IgD-negative memory B cell (primary cell): ENCODE results near the gene ETV3L. TPM values are rescaled to one million over a fixed set of nuclear protein-coding genes. Genes with fewer than 3 reads are reported as not detected.
A peak's percentile ranks its signal among the peaks of the same experiment; 100 is the strongest.
"Not testable (repeated sequence)": the region's sequence is repeated elsewhere in the genome, so short reads cannot be mapped to it uniquely, and the experiment has no call there.

Experiments
- H3K27ac Mint-ChIP-seq, 3 donors: one replicate each; pipeline ENCODE4 v1.8.0; 2020 to 2022; ENCODE audit warnings: mild to moderate bottlenecking in 3 of 3, mixed read lengths in 3 of 3, moderate library complexity in 1 of 3
- H3K27me3 Mint-ChIP-seq: one replicate; pipeline ENCODE4 v1.8.0; 2021; ENCODE audit warnings: mixed read lengths
- H3K36me3 Mint-ChIP-seq: one replicate; pipeline ENCODE4 v1.8.0; 2020; ENCODE audit warnings: mild to moderate bottlenecking, mixed read lengths
- H3K4me1 Mint-ChIP-seq, 3 donors: one replicate each; pipeline ENCODE4 v1.8.0; 2020 to 2022; ENCODE audit warnings: mixed read lengths in 3 of 3, mild to moderate bottlenecking in 1 of 3
- H3K4me3 Mint-ChIP-seq, 4 donors: one replicate each; pipeline ENCODE4 v1.8.0; 2020 to 2022; ENCODE audit warnings: mild to moderate bottlenecking in 4 of 4, mixed read lengths in 4 of 4, moderate library complexity in 3 of 4
- H3K9me3 Mint-ChIP-seq, 3 donors: one replicate each; pipeline ENCODE4 v1.8.0; 2020 to 2021; ENCODE audit warnings: mixed read lengths in 3 of 3, mild to moderate bottlenecking in 1 of 3
- polyA plus RNA-seq: library from polyadenylated mRNA; unstranded; fragments of 300-500 nt; fragmentation: Illumina TruSeq; gene quantifications from one replicate; pipeline ENCODE4 v1.2.3, GENCODE V29; 2021

ETV3L gene
- polyA plus RNA-seq, 1 donor from 2014 or later = not detected

DNA sequence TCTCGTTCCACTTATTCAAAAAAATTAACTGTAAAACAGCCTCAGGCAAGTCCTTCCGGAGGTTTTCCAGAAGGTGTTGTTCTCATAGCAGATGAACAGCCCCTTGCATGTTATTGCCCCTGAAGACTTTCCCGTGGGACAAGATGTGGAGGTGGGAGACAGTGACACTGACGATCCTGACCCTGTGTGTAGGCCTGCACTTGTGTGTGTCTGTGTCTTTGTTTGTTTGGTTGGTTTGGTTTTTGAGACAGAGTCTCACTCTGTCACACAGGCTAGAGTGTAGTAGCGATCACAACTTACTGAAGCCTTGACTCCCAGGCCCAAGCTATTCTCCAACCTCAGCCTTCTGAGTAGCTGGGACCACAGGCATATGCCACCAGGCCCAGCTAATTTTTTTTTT lies 12.6 kb downstream of the ETV3L start:
- no peak overlapping the region for H3K27ac Mint-ChIP-seq
- H3K36me3 Mint-ChIP-seq = no peaks in the 10 kb centered on the region
- no peaks in the 10 kb centered on the region for H3K9me3 Mint-ChIP-seq
- H3K4me1 Mint-ChIP-seq = peaks cover 0 to 2% (median 0%) of the 10 kb centered on the region in 3 donors
- H3K27me3 Mint-ChIP-seq = no peaks in the 10 kb centered on the region
- no peak overlapping the region for H3K4me3 Mint-ChIP-seq

DNA sequence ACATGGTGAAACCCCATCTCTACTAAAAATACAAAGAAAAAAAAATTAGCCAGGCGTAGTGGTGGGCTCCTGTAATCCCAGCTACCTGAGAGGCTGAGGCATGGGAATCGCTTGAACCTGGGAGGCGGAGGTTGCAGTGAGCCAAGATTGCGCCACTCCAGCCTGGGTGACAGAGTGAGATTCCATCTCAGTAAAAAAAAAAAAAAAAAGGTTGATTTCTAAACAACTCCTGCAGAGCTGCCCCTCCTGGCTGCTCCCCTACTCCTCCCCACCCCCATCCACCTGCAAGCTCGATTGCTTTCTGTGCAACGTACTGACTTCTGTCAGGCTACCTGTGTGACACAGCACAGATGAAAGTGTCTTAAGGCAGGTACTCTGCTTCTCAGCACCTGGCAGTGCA lies 13.3 kb downstream of the ETV3L start:
- Mint-ChIP-seq H3K27me3 (no peaks in the 10 kb centered on the region), H3K27ac (no peak overlapping the region), H3K4me3 (no peak overlapping the region), H3K9me3 (no peaks in the 10 kb centered on the region), H3K36me3 (no peaks in the 10 kb centered on the region), H3K4me1 (peaks cover 0 to 2% (median 0%) of the 10 kb centered on the region in 3 donors)

DNA sequence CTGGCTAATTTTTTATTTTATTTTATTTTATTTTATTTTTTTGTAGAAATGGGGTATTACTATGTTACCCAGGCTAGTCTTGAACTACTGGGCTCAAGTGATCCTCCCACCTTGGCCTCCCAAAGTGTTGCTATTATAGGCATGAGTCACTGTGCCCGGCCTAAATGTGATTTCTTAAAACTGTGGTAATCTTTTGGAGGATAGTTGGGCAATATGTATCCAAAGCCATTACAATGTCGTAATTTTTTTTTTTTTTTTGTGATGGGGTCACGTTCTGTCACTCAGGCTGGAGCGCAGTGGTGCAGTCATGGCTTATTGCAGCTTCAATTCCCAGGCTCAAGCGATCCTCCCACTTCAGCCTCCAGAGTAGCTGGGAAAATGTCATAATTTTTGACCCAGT lies 14.2 kb downstream of the ETV3L start:
- Mint-ChIP-seq H3K36me3 (no peaks in the 10 kb centered on the region), H3K27me3 (no peaks in the 10 kb centered on the region), H3K4me3 (no peak overlapping the region), H3K9me3 (no peaks in the 10 kb centered on the region), H3K27ac (no peak overlapping the region), H3K4me1 (peaks cover 0 to 2% (median 0%) of the 10 kb centered on the region in 3 donors)

DNA sequence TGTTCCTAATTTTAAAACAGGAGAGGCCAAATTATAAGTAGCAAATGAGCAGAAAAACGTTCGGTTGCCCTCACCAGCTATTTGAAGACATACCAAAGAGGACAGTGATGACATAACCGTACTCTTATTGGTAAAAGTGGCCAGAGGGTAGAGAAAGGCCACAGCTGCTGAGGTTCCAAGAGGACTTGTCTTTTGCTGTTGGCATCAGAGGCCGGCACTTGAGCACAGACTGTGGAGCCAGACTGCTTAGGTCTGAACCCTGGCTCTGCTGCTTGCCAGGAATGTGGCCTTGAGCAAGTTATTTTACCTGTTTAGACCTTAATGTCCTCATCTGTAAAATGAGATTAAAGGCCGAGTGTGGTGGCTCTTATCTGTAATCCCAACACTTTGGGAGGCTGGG lies 14.9 kb downstream of the ETV3L start:
- Mint-ChIP-seq H3K4me1 (peaks cover 0 to 2% (median 0%) of the 10 kb centered on the region in 3 donors), H3K4me3 (no peak overlapping the region), H3K27me3 (peaks cover 1% of the 10 kb centered on the region), H3K9me3 (no peaks in the 10 kb centered on the region), H3K27ac (no peak overlapping the region), H3K36me3 (no peaks in the 10 kb centered on the region)

DNA sequence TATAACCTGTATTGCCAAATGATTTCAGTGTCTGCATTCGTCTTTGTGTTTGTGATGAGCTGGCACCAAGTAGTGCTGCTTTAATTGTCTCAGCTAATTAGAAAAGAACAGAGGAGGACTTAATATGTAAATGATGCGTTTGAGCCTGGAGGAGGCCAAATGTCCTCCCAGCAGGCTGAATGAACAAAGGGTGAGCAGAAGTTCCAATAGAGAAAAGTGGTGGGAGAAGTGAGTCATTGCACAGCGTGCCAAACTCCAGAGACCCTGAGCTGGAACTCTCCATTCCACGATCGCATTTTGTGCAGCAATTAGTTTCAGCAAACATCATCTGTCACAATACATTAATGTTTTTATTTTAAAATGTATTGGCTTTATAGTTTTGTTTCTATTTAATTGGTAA lies 17.9 kb downstream of the ETV3L start:
- H3K27ac Mint-ChIP-seq = no peak overlapping the region
- H3K4me1 Mint-ChIP-seq = peaks cover 0 to 2% (median 0%) of the 10 kb centered on the region in 3 donors
- H3K9me3 Mint-ChIP-seq = no peaks in the 10 kb centered on the region
- H3K27me3 Mint-ChIP-seq = peaks cover 1% of the 10 kb centered on the region
- no peak overlapping the region for H3K4me3 Mint-ChIP-seq
- no peaks in the 10 kb centered on the region for H3K36me3 Mint-ChIP-seq

DNA sequence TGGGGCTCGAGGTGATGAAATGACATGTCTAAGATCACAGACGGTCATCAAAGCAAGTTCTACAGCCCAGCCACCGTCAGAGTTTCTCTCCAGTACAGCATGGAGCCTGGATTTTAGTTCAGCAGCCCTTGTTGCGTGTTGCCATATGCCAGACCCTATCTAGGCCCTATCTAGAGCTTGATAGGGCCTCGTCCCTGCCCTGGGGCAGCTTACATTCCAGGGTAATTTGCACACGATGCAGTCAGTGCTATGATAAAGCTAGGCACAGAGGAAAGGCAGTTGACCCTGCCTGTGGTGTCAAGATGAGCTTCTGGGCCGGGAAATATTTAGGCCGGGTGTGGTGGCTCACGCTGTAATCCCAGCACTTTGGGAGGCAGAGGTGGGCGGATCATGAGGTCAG lies 18.9 kb downstream of the ETV3L start:
- Mint-ChIP-seq H3K4me1 (peaks cover 0 to 2% (median 0%) of the 10 kb centered on the region in 3 donors), H3K27me3 (peaks cover 7% of the 10 kb centered on the region), H3K36me3 (no peaks in the 10 kb centered on the region), H3K27ac (no peak overlapping the region), H3K9me3 (no peaks in the 10 kb centered on the region), H3K4me3 (no peak overlapping the region)

DNA sequence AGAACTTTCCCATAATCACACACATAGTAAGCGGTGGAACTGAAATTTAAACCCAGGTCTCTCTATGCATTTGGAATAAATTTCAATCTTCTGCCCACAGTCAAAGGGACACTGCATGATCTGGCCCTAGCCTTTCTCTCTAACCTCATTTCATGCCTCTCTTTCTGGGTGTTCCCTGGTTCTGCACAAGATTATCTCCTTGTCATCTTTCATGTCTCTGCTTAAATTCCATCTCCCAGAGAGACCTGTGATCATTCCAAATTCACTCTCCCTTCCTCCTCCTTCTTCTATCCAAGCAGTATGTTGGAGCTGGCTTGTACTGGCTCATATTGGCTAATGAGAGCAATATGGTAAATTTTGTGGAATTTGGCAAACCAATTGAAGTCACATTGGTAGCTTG lies 22.2 kb downstream of the ETV3L start:
- no peak overlapping the region for H3K27ac Mint-ChIP-seq
- peaks cover 20% of the 10 kb centered on the region for H3K27me3 Mint-ChIP-seq
- H3K9me3 Mint-ChIP-seq = no peaks in the 10 kb centered on the region
- no peak overlapping the region for H3K4me3 Mint-ChIP-seq
- no peaks in the 10 kb centered on the region for H3K36me3 Mint-ChIP-seq
- H3K4me1 Mint-ChIP-seq = peaks cover 0 to 2% (median 0%) of the 10 kb centered on the region in 3 donors

DNA sequence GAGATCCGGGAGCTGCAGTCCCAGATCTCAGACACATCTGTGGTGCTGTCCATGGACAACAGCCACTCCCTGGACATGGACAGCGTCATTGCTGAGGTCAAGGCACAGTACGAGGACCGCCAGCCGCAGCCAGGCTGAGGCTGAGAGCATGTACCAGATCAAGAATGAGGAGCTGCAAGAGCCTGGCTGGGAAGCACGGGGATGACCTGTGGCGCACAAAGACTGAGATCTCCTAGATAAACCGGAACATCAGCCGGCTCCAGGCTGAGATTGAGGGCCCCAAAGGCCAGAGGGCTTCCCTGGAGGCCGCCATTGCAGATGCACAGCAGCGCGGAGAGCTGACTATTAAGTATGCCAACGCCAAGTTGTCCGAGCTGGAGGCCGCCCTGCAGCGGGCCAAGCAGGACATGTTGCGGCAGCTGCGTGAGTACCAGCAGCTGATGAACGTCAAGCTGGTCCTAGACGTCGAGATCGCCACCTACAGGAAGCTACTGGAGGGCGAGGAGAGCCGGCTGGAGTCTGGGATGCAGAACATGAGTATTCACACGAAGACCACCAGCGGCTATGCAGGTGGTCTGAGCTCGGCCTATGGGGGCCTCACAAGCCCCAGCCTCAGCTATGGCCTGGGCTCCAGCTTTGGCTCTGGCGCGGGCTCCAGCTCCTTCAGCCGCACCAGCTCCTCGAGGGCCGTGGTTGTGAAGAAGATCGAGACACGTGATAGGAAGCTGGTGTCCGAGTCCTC lies 25.5 kb downstream of the ETV3L start:
- Mint-ChIP-seq H3K27me3 (peaks cover 18% of the 10 kb centered on the region), H3K4me1 (peaks cover 0 to 2% (median 0%) of the 10 kb centered on the region in 3 donors), H3K4me3 (peak overlapping the region in 1 of 4 donors; percentile 76), H3K9me3 (no peaks in the 10 kb centered on the region), H3K27ac (peak overlapping the region in 1 of 3 donors; percentile 74), H3K36me3 (no peaks in the 10 kb centered on the region)

DNA sequence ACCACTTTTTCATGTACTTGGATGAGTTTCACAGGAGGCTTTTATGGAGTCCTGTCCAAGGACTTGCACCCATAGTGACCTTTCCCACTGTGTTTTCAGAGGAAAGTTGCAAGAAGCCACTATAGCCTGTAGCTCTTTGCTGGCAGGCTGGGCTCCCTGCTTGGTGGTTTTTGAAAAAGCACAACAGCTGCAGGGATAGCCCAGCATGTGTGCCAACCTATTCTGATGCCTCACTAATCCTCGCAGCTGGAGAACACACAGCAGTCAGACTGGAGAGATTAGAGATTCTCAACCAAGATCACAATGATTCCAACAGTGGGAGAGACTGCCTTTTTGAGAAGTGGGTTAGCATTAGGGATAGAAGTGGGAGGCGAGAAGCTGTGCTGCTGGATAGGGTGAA lies 30.0 kb downstream of the ETV3L start:
- Mint-ChIP-seq H3K36me3 (no peaks in the 10 kb centered on the region), H3K4me1 (peaks cover 0 to 2% (median 0%) of the 10 kb centered on the region in 3 donors), H3K9me3 (peaks cover 0 to 1% (median 0%) of the 10 kb centered on the region in 3 donors), H3K27me3 (peaks cover 26% of the 10 kb centered on the region), H3K4me3 (no peak overlapping the region), H3K27ac (no peak overlapping the region)

DNA sequence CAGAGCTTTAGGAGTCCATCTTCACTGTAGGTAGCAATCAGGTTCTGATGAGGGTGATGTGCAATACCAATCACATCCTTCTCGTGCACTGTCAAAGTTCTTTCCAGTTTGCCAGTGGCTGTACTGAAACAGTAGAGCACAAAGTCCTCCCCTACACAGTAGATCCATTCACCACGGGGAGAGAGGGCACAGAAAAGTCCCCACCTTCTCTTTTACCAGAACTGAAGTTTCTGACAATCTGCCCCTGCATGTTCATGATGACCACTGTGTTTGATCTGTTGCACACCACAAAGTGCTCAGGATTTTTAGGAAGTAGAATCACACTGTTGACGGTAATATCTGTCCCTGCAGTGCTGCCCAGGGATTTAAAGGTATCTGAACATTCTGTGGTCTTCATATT lies 40.4 kb downstream of the ETV3L start:
- not testable (repeated sequence) for H3K27ac Mint-ChIP-seq
- H3K27me3 Mint-ChIP-seq = peaks cover 19% of the 10 kb centered on the region

DNA sequence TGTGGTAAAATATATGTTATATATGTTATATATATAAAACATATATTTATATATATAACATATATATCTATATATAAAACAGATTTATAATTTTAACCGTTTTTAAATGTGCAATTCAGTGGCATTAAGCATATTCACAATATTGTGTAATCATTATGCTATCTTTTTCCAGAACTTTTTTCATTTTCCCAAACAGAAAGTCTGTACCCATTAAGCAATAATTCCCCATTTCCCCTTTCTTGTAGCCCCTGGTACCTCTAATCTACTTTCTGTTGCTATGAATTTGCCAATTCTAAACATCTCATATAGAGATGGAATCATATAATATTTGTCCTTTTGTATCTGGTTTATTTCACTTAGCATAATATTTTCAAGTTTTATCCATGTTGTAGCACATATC lies 43.3 kb downstream of the ETV3L start:
- Mint-ChIP-seq H3K4me1 (no peaks in the 10 kb centered on the region), H3K27me3 (peaks cover 21% of the 10 kb centered on the region)

More for the DNA sequence above, 40.4 kb downstream of the ETV3L start:
- H3K4me1 Mint-ChIP-seq, H3K36me3 Mint-ChIP-seq: not testable (repeated sequence)
- peak overlapping the region in 1 of 4 donors; percentile 34 for H3K4me3 Mint-ChIP-seq
- H3K9me3 Mint-ChIP-seq = peaks cover 2 to 11% (median 4%) of the 10 kb centered on the region in 3 donors

DNA sequence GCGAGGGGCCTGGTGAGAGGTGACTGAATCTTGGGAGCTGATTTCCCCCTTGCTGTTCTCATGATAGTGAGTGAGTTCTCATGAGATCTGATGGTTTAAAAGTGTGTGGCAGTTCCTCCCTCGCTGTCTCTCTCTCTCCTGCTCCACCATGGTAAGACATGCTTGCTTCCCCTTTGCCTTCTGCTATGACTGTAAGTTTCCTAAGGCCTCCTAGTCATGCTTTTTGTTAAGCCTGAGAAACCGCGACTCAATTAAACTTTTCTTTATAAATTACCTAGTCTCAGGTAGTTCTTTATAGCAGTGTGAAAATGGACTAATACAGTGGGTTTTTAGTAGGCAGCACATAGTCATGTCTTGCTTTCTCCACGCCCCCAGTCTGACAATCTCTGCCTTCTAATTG lies 43.9 kb downstream of the ETV3L start:
- not testable (repeated sequence) for H3K27ac Mint-ChIP-seq, H3K4me3 Mint-ChIP-seq, H3K36me3 Mint-ChIP-seq, H3K4me1 Mint-ChIP-seq
- peaks cover 4 to 15% (median 14%) of the 10 kb centered on the region in 3 donors for H3K9me3 Mint-ChIP-seq
- peaks cover 24% of the 10 kb centered on the region for H3K27me3 Mint-ChIP-seq

More for the DNA sequence above, 43.3 kb downstream of the ETV3L start:
- H3K4me3 Mint-ChIP-seq = no peak overlapping the region
- no peak overlapping the region for H3K27ac Mint-ChIP-seq
- H3K36me3 Mint-ChIP-seq = peaks cover 2% of the 10 kb centered on the region
- peaks cover 5 to 16% (median 12%) of the 10 kb centered on the region in 3 donors for H3K9me3 Mint-ChIP-seq

DNA sequence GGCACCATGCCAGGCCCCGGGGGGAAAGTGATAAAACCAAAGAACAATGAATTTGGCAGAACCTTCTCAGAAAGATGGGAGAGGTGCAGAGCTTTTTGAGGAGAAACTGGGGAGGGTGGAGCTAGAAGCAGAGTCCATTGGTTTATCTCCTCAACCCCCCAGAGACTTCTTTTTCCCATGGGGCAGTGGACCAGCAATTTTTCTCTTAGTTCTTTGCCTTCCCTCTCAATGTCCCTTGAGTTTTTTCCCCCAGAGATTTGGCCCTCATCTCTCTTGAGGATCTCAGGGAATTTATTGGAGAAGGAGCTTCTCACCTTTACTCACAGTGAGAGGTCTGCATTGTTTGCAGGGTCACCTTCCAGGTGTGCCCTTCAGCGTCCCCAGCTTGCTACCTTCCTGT lies 48.8 kb downstream of the ETV3L start:
- H3K4me3 Mint-ChIP-seq = no peak overlapping the region
- H3K27ac Mint-ChIP-seq = peak overlapping the region in 1 of 3 donors; percentile 77
- peaks cover 4 to 21% (median 14%) of the 10 kb centered on the region in 3 donors for H3K9me3 Mint-ChIP-seq
- H3K4me1 Mint-ChIP-seq = peaks cover 3 to 5% (median 4%) of the 10 kb centered on the region in 3 donors
- peaks cover 36% of the 10 kb centered on the region for H3K27me3 Mint-ChIP-seq
- H3K36me3 Mint-ChIP-seq = peaks cover 2% of the 10 kb centered on the region

DNA sequence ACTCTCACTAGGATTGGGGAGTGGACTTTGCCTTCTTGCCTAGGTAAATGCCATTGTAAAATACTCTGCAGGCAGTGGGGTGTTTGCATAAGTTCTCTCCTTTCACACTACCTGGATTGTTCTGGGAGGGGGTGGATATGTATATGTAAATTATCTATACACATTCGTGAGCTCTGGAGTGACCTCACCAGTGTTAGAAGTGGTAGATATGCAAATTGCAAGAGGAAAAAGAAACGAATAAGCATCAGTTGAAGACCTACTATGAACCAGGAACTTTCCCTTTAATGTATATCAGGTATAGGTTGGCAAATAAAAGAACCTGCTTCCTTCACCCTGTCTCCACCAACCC lies 52.6 kb downstream of the ETV3L start:
- peaks cover 52% of the 10 kb centered on the region for H3K27me3 Mint-ChIP-seq
- no peaks in the 10 kb centered on the region for H3K36me3 Mint-ChIP-seq
- H3K9me3 Mint-ChIP-seq = peaks cover 4 to 14% (median 4%) of the 10 kb centered on the region in 3 donors
- peak overlapping the region; percentile 53 to 95 (median 84) for H3K4me3 Mint-ChIP-seq
- H3K27ac Mint-ChIP-seq = no peak overlapping the region
- H3K4me1 Mint-ChIP-seq = peaks cover 5 to 9% (median 8%) of the 10 kb centered on the region in 3 donors

DNA sequence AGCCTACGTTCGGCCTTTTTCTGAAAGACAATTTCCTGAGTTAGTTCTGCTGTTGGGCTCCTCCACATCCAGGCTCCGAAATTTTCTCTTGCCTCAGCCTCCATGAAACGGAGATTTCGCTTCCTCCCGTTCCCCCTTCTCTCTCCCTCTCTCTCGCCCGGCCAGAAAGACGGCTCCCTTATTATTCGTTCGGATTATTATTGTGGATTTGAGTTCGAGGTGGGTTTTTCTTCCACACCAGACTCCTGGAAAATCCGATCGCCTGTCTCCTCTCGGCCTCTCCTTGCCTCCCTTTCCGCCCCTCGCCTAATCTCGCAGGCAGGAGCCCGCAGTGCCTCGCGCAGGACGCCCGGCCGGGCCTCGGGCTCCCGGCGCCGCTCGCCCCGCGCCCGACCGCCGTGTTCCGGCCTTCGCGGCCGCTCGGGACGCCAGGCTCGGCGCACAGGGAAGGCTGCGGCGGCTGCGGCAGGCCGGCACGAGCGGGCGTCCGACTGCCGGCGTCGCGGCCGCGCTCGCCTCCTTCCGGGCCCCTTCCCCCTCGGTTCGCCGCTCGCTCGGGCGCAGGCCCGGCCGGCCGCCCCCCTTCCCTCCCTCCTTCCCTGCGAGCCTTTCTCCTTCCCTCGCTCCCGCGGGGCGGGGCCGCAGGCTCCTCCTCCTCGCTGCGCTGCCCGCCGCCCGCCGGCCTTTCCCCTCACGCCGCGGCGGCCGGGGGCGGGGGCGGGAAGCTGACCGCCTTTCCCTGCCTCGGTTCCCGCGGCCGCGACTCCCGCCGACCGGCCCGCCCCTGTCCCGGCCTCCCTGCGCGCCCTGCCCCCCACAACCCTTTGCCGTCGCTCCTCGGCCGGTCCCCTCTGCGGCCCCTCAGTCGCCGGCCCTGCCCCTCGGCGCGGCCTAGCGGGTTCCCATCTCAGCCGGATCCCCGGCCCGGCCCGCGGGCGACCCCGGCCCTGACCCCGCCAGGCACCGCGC lies 54.1 kb downstream of the ETV3L start, which contains the start of gene ARHGEF11:
TSS of gene ARHGEF11 (minus strand) at position 493 of the 969 bp plus-strand sequence. CDS start 1,412 bp downstream, outside the sequence.
- H3K9me3 Mint-ChIP-seq = peaks cover 0 to 10% (median 0%) of the 10 kb centered on the region in 3 donors
- H3K4me3 Mint-ChIP-seq = peak within 1 kb of the TSS; percentile 85 to 96 (median 93)
- H3K27me3 Mint-ChIP-seq = peaks cover 50% of the 10 kb centered on the region
- H3K27ac Mint-ChIP-seq = peak within 1 kb of the TSS in 2 of 3 donors; percentile 43 to 56
- H3K4me1 Mint-ChIP-seq = peaks cover 5 to 9% (median 8%) of the 10 kb centered on the region in 3 donors
- no peaks in the 10 kb centered on the region for H3K36me3 Mint-ChIP-seq
